Activated CD8-positive, alpha-beta T cell treated with anti-CD3 and anti-CD28 coated beads, Interleukin-2, amount 10 ng/mL, durations not matched to agents 7 days and 5 days (primary cell): Measurements from ENCODE around the gene DHDDS. TPM values are rescaled to one million over a fixed set of nuclear protein-coding genes. Genes with fewer than 3 reads are reported as not detected.
A peak's percentile ranks its signal among the peaks of the same experiment; 100 is the strongest.

ENCODE experiments used
- ATAC-seq: fragments of 150-1000 bp; cut with Tn5 transposase; one replicate; pipeline ENCODE4 v1.10.0; 2021; ENCODE audit warnings: moderate library complexity
- CTCF ChIA-PET: fragments of 350-600 bp; sonication (Branson Sonifier 250); formaldehyde crosslinking; loops from one replicate; lab custom pipeline; 2021; ENCODE audit warnings: antibody characterized with exemption; lab: Charles Lee
- POLR2A ChIA-PET: fragments of 350-600 bp; sonication (Branson Sonifier 250); formaldehyde crosslinking; loops from one replicate; lab custom pipeline; 2021; ENCODE audit warnings: antibody characterized with exemption; lab: Charles Lee
- DNase-seq: peaks from one replicate; pipeline ENCODE4 v3.0.0-alpha.2; 2020
- H3K27ac Mint-ChIP-seq: one replicate; pipeline ENCODE4 v1.8.0; 2021; ENCODE audit warnings: mild to moderate bottlenecking, mixed read lengths
- H3K27me3 Mint-ChIP-seq: one replicate; pipeline ENCODE4 v1.8.0; 2021; ENCODE audit warnings: low read depth, mixed read lengths
- H3K36me3 Mint-ChIP-seq: one replicate; pipeline ENCODE4 v1.8.0; 2021; ENCODE audit warnings: low read depth, mixed read lengths
- H3K4me1 Mint-ChIP-seq: one replicate; pipeline ENCODE4 v1.8.0; 2021; ENCODE audit warnings: low read depth, mixed read lengths
- H3K4me3 Mint-ChIP-seq: one replicate; pipeline ENCODE4 v1.8.0; 2021; ENCODE audit warnings: mild to moderate bottlenecking, mixed read lengths
- H3K9me3 Mint-ChIP-seq: one replicate; pipeline ENCODE4 v1.8.0; 2022; ENCODE audit warnings: mixed read lengths; ENCODE audit not compliant: insufficient read depth
- total RNA-seq, 2 experiments: library from RNA; stranded (reverse); gene quantifications; one replicate each; pipeline ENCODE4 v1.2.3, GENCODE V29; 2021

Gene DHDDS
- total RNA-seq, 2 experiments from 2014 or later: 48.3 to 49.5 TPM

DNA sequence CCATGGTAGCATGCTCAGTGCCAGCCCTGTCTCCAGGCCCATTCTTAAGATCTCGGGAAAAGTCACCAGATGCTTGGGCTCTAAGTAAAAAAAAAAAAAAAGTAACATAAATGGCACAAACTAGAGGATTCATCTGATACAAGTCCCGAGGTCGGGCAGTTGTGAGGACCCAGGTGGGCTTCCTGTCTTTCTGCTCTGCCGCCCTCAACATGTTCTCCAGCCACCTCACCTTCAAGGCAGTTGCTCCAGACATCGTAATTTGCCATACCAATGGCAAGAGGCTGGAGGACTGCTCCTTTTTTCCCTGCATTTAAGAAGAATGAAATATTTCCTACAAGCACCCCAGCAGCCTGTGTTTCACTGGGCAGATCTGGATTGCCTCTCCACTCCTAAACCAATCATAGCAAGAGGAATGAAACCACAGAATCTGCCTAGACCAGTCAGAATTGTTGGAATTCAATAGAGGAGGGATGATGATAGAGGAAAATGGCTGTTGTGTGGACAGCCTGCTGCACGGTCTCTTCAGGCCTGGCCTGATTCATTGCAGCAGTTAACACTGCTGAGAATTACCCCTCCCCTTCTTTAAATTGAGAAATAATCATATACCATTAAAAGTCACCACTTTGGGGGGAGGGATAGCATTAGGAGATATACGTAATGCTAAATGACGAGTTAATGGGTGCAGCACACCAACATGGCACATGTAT is 45.5 kb downstream of the DHDDS start:
- Mint-ChIP-seq H3K4me3 (no peak overlapping the region), H3K9me3 (no peaks in the 10 kb centered on the region), H3K36me3 (peaks cover 51% of the 10 kb centered on the region), H3K27me3 (no peaks in the 10 kb centered on the region), H3K4me1 (peaks cover 26% of the 10 kb centered on the region), H3K27ac (peak overlapping the region; percentile 72)
- ATAC-seq (no peak), DNase-seq (no peak)
- ChIA-PET POLR2A (interaction anchor here (1.1 kb wide), 1 partner anchor 12 kb away, joined by 3 read pairs; no protein-coding TSS in a partner anchor), CTCF (no interaction called here)

DNA sequence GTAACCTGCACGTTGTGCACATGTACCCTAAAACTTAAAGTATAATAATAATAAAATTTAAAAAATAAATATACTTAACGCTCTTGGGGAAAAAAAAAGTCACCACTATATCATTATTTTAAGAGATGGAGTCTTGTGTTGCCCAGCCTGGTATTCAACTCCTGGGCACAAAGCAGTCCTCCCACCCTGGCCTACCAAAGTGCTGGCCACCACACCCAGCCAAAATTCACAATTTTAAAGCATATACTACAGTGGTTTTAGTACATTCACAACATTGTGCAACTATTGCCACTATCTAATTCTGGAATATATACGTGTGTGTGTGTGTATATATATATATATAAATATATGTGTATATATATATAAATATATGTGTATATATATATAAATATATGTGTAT is 46.0 kb downstream of the DHDDS start:
- Mint-ChIP-seq H3K9me3 (no peaks in the 10 kb centered on the region), H3K27ac (no peak overlapping the region), H3K27me3 (no peaks in the 10 kb centered on the region), H3K4me1 (peaks cover 26% of the 10 kb centered on the region), H3K4me3 (no peak overlapping the region), H3K36me3 (peaks cover 49% of the 10 kb centered on the region)
- no peak for DNase-seq
- no peak for ATAC-seq
- CTCF ChIA-PET: no interaction called here
- POLR2A ChIA-PET: no interaction called here

DNA sequence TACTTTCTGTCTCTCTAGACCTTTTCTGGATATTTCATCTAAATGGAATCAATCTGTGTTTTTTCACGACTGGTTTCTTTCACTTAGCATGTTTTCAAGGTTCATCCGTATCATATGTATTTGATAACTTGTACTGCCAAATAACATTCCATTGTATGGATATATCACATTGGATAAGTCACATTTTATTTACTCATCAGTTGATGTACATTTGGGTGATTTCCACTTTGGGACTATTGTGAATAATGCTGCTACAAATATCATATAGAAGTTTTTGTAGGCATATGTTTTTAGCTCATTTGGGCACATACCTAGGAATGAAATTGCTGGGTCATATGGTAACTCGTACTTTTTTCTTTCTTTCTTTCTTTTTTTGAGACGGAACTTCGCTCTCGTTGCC is 46.9 kb downstream of the DHDDS start:
- Mint-ChIP-seq H3K9me3 (no peaks in the 10 kb centered on the region), H3K4me1 (peaks cover 24% of the 10 kb centered on the region), H3K27ac (peak overlapping the region; percentile 1), H3K36me3 (peaks cover 41% of the 10 kb centered on the region), H3K4me3 (no peak overlapping the region), H3K27me3 (no peaks in the 10 kb centered on the region)
- no peak for DNase-seq
- no peak for ATAC-seq
- POLR2A ChIA-PET: interaction anchor here (1.0 kb wide), 1 partner anchor 14 kb away, joined by 3 read pairs; no protein-coding TSS in a partner anchor
- CTCF ChIA-PET: interaction anchor here (1.4 kb wide), 1 partner anchor 22 kb away, joined by 3 read pairs; no protein-coding TSS in a partner anchor

DNA sequence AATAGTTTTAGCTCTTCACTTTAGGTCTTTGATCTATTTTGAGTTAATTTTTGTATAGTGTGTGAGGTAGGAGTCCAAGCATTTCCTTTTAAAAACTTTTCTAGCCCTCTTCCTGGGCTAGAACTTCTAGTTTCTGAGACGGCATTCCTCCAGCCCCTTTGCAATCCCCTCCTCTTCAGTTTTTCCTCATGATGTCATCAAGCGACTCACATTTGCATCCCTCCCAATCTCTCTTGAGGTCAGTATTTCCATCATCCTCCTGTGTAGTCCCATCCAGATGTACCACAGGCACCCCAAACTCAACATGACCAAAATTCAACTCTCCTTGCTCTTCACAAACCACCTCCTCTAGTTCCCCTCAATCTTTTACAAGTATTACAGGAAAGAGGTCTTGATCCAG is 50.8 kb downstream of the DHDDS start:
- no peaks in the 10 kb centered on the region for H3K9me3 Mint-ChIP-seq
- H3K4me3 Mint-ChIP-seq: no peak overlapping the region
- no peak overlapping the region for H3K27ac Mint-ChIP-seq
- peaks cover 8% of the 10 kb centered on the region for H3K36me3 Mint-ChIP-seq
- POLR2A ChIA-PET: interaction anchor here (1.3 kb wide), 1 partner anchor 305 kb away, joined by 3 read pairs; no protein-coding TSS in a partner anchor
- no peaks in the 10 kb centered on the region for H3K27me3 Mint-ChIP-seq
- H3K4me1 Mint-ChIP-seq: no peaks in the 10 kb centered on the region
- no peak for ATAC-seq
- CTCF ChIA-PET: no interaction called here
- DNase-seq: no peak

DNA sequence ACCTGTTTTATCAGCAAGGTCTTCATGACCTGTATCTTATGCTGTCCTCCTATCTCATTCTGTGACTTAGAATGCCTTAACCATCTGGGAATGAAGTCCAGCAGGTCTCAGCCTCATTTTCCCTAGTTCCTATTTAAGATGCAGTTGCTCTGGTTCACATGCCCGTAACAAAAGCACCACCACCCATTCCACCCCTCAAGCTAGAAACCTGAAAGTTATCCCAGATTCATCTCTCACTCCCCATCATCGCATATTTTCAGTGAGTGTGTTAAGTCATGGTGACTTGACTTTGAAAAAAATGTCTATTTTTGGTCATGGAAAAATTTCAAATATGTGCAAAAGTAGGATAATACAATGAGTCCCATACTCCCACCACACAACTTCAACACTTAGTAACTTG is 51.9 kb downstream of the DHDDS start:
- Mint-ChIP-seq H3K9me3 (no peaks in the 10 kb centered on the region), H3K4me3 (no peak overlapping the region), H3K36me3 (peaks cover 3% of the 10 kb centered on the region), H3K27ac (no peak overlapping the region), H3K4me1 (no peaks in the 10 kb centered on the region), H3K27me3 (no peaks in the 10 kb centered on the region)
- CTCF ChIA-PET: interaction anchor here (1.1 kb wide), 1 partner anchor 12 kb away, joined by 4 read pairs; no protein-coding TSS in a partner anchor
- no peak for ATAC-seq
- POLR2A ChIA-PET: no interaction called here
- no peak for DNase-seq

DNA sequence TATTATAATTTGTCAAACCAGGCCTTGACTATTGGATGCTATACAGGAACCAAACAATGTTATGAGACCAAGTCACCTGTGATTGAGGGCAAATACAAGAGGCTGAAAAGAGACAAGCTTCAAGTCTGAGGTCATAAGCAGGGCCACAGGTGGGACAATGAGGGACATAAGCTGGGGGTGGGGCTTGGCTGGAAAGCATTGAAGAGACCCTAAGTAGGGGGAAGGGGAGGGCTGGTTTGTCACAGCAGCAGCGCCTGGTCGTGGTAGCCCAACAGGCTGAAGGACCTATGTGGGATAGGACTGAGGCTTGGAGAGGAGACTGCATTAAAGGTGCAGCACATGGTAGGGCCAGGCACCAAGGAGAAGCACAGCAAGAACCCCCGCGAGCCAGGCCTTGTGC is 58.0 kb downstream of the DHDDS start:
- Mint-ChIP-seq H3K4me3 (no peak overlapping the region), H3K27me3 (no peaks in the 10 kb centered on the region), H3K9me3 (no peaks in the 10 kb centered on the region), H3K27ac (no peak overlapping the region), H3K36me3 (no peaks in the 10 kb centered on the region), H3K4me1 (peaks cover 2% of the 10 kb centered on the region)
- ChIA-PET CTCF (interaction anchor here (1.0 to 1.6 kb wide), 3 partner anchors 10 to 52 kb away, joined by 3 to 17 read pairs (median 4); no protein-coding TSS in a partner anchor), POLR2A (interaction anchor here (0.9 to 2.0 kb wide), 3 partner anchors 9 to 17 kb away, joined by 3 to 10 read pairs (median 5); partner anchors contain the start of gene HMGN2)
- ATAC-seq (no peak), DNase-seq (no peak)

DNA sequence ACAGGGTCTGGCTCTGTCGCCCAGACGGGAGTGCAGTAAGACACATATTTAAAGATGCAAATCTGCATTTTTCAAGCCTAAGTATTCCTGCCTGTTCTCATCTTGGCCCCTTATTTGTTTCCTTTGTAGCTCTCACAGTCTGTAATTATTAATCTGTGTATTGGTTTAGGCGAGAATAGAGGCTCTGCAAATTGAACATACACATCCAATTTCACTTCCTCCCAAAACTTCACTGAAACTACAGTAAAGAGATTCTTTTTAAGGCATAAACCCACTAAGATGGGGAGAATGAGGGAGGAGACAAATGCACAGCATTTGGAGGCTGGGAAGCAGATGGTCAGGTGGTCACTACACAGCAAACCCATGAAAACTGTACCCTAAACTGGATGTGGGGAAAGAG is 61.1 kb downstream of the DHDDS start:
- DNase-seq (no peak), ATAC-seq (no peak)
- Mint-ChIP-seq H3K36me3 (no peaks in the 10 kb centered on the region), H3K9me3 (no peaks in the 10 kb centered on the region), H3K4me3 (no peak overlapping the region), H3K4me1 (peaks cover 13% of the 10 kb centered on the region), H3K27ac (no peak overlapping the region), H3K27me3 (no peaks in the 10 kb centered on the region)
- POLR2A ChIA-PET: interaction anchor here (1.1 kb wide), 1 partner anchor 14 kb away, joined by 3 read pairs; no protein-coding TSS in a partner anchor
- CTCF ChIA-PET: no interaction called here

DNA sequence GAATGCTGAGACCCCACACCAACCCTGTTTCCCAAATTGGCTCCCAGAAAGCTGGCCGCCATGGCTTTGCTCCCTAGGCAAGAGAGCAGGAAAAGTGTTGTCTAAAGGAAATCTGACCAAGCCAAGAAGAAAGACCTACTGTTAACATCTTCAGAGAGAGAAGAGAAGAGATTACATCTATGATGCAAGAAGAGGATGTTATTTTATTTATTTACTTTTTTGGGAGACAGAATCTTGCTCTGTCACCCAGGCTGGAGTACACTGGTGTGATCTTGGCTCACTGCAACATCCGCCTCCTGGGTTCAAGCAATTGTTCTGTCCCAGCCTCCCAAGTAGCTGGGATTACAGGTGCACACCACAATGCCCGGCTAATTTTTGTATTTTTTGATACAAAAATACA is 61.8 kb downstream of the DHDDS start:
- no peak for ATAC-seq
- no peaks in the 10 kb centered on the region for H3K27me3 Mint-ChIP-seq

DNA sequence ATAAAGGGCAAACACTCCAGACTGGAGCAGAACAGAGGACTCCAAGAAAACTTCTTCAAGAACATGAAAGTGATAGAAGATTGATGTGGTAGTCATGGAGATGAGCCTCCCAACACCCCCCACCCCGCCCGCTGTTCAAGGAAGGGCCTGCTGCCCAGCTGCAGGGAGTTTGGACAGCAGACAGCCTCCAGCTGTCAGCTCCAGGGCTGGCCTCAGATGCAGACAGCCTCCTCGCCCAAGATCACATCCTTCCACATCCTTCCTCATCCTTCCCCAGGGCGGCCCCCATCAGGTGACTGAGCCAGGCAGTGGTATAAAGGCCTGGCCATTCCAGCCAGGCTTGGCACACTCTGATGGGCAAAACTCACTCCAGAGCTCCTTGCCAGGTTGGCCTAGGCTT is 64.7 kb downstream of the DHDDS start:
- ATAC-seq (no peak), DNase-seq (no peak)
- H3K4me1 Mint-ChIP-seq: peaks cover 25% of the 10 kb centered on the region
- H3K36me3 Mint-ChIP-seq: peaks cover 3% of the 10 kb centered on the region
- H3K4me3 Mint-ChIP-seq: no peak overlapping the region
- H3K27ac Mint-ChIP-seq: peak overlapping the region; percentile 34
- H3K9me3 Mint-ChIP-seq: no peaks in the 10 kb centered on the region
- POLR2A ChIA-PET: no interaction called here
- no peaks in the 10 kb centered on the region for H3K27me3 Mint-ChIP-seq
- CTCF ChIA-PET: interaction anchor here (0.6 to 1.5 kb wide), 3 partner anchors 8 to 15 kb away, joined by 3 read pairs; no protein-coding TSS in a partner anchor

More for the DNA sequence above, 61.8 kb downstream of the DHDDS start:
- no peaks in the 10 kb centered on the region for H3K9me3 Mint-ChIP-seq
- H3K4me1 Mint-ChIP-seq: peaks cover 15% of the 10 kb centered on the region
- H3K27ac Mint-ChIP-seq: no peak overlapping the region
- ChIA-PET POLR2A (no interaction called here), CTCF (no interaction called here)
- H3K36me3 Mint-ChIP-seq: peaks cover 1% of the 10 kb centered on the region
- H3K4me3 Mint-ChIP-seq: no peak overlapping the region
- no peak for DNase-seq

DNA sequence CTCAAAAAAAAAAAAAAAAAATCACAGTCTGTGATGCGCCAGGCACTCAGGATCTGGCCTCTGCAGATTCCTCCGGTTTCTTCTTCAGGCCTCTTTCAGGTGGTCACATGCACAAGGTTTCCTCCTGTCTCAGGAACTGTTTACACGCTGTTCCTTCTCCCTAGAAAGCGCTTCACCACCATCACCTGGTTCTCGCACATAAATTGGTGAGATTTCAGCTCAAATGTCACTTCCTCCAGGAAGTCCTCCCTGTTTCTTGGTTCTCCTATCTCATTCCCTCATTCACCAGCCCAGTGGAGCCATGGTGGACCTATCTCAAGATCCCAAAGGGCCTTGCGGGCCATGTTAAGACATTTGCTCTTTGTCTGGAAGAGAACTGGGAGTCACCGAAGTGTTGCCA is 66.8 kb downstream of the DHDDS start:
- peak overlapping the region; percentile 47 for H3K27ac Mint-ChIP-seq
- DNase-seq (no peak), ATAC-seq (no peak)
- CTCF ChIA-PET: interaction anchor here (1.1 to 4.2 kb wide), 4 partner anchors 8 to 101 kb away, joined by 3 to 92 read pairs (median 13); no protein-coding TSS in a partner anchor
- H3K36me3 Mint-ChIP-seq: peaks cover 3% of the 10 kb centered on the region
- POLR2A ChIA-PET: no interaction called here
- peaks cover 30% of the 10 kb centered on the region for H3K4me1 Mint-ChIP-seq
- H3K4me3 Mint-ChIP-seq: no peak overlapping the region
- H3K27me3 Mint-ChIP-seq: no peaks in the 10 kb centered on the region
- H3K9me3 Mint-ChIP-seq: no peaks in the 10 kb centered on the region

DNA sequence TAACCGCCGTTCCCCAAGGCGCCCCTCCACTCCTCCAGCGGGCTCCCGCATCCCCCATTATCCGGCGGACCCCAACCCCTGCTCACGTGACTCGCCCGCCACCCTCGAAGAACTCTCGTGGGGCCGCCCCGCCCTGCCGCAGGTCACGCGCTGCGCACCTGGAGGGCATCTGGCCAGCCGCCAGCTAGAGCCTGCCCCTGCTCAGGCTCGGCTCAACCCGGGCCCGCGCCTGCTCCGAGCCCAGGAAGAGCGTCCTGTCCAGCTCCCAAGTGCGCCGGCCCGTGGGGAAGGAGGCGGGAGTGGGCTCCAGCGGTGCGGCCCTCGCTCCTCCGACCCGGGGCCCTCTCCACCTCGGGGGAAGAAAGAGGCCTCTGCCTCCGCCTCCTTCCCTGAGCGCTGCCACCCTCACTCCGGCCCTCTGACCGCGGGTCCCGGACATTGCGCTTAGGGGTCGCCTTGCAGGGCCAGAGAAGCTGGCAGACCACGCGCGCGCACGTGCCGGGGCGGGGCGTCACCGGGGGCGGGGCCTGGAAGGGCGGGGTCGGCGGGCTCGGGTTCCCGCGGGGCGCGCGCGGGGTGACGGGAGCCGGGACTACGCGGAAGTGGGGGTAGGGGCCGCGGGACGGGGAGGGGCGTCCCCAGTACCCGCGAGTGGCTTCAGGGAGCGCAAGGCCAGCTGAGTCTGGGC is 68.5 kb downstream of the DHDDS start:
- no peaks in the 10 kb centered on the region for H3K9me3 Mint-ChIP-seq
- peak overlapping the region; percentile 86 for H3K4me3 Mint-ChIP-seq
- DNase-seq (peak; percentile 92), ATAC-seq (peak; percentile 77)
- peak overlapping the region; percentile 97 for H3K27ac Mint-ChIP-seq
- ChIA-PET CTCF (interaction anchor here (0.6 to 4.2 kb wide), 53 partner anchors 9 to 397 kb away, joined by 3 to 92 read pairs (median 4); partner anchors contain the start of genes DHDDS, HMGN2, PIGV and RPS6KA1), POLR2A (interaction anchor here (0.7 to 2.9 kb wide), 30 partner anchors 10 to 381 kb away, joined by 3 to 24 read pairs (median 4); partner anchors contain the start of genes DHDDS, HMGN2 and PIGV)
- H3K36me3 Mint-ChIP-seq: peaks cover 3% of the 10 kb centered on the region
- peaks cover 32% of the 10 kb centered on the region for H3K4me1 Mint-ChIP-seq
- no peaks in the 10 kb centered on the region for H3K27me3 Mint-ChIP-seq
